Activated naive CD8-positive, alpha-beta T cell treated with anti-CD3 and anti-CD28 coated beads for 36 hours (primary cell): ENCODE data around the gene MACROD2. TPM values are rescaled to one million over a fixed set of nuclear protein-coding genes. Genes with fewer than 3 reads are reported as not detected.
"Not testable (repeated sequence)": the region's sequence is repeated elsewhere in the genome, so short reads cannot be mapped to it uniquely, and the experiment has no call there.

ENCODE experiments used
- DNase-seq: peaks from one replicate; pipeline ENCODE4 v3.0.0; 2021
- H3K27ac Mint-ChIP-seq: one replicate; pipeline ENCODE4 v1.8.0; 2022; ENCODE audit warnings: mild to moderate bottlenecking, moderate library complexity, mixed read lengths
- H3K27me3 Mint-ChIP-seq: one replicate; pipeline ENCODE4 v1.8.0; 2022; ENCODE audit warnings: mild to moderate bottlenecking, mixed read lengths
- H3K36me3 Mint-ChIP-seq: one replicate; pipeline ENCODE4 v1.8.0; 2021; ENCODE audit warnings: mild to moderate bottlenecking, mixed read lengths
- H3K4me1 Mint-ChIP-seq: one replicate; pipeline ENCODE4 v1.8.0; 2021; ENCODE audit warnings: mixed read lengths
- H3K4me3 Mint-ChIP-seq: one replicate; pipeline ENCODE4 v1.8.0; 2022; ENCODE audit warnings: mild to moderate bottlenecking, moderate library complexity, mixed read lengths
- H3K9me3 Mint-ChIP-seq: one replicate; pipeline ENCODE4 v1.8.0; 2022; ENCODE audit warnings: mixed read lengths
- total RNA-seq, 2 experiments: library from RNA; stranded (reverse); gene quantifications; one replicate each; pipeline ENCODE4 v1.2.3, GENCODE V29; 2021

MACROD2 gene
- total RNA-seq, 2 experiments from 2014 or later, result 0.12 to 0.14 TPM

DNA sequence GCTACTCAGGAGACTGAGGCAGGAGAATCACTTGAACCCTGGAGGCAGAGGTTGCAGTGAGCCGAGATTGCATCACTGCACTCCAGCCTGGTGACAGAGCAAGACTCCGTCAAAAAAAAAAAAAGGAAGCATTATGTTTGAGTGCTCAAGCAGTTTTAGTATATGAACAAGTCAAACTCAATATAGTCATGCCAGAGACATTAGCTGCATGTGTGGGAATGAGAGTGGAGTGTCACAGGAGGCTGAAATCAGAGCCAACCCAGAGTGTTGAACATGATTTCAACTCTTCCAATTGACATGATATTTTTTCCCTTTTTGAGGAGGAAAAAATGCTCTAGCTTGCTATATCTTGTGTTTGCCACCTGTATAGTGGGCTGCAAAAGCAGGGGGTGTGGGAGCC lies 931.1 kb downstream of the MACROD2 start:
- not testable (repeated sequence) for DNase-seq, H3K9me3 Mint-ChIP-seq, H3K4me1 Mint-ChIP-seq, H3K27me3 Mint-ChIP-seq, H3K36me3 Mint-ChIP-seq, H3K27ac Mint-ChIP-seq, H3K4me3 Mint-ChIP-seq

DNA sequence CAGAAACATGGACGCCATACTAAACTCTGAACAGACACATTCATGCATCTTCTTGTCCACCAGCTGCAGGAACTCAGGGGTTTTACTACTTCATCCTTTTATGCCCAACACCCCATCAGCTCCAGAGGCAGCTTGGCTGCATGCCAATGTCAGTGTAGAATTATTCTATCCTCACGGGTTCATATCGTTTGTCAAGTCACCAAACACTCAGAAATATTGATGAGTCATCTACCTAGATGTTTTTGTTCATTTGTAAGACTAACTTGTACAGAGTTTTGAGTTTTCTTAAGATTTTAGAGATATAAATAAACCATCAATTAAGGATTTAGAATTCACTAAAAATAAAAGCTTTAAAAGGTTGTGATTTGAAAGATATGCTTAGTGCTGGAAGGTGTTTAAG lies 932.8 kb downstream of the MACROD2 start:
- no peaks in the 10 kb centered on the region for H3K9me3 Mint-ChIP-seq
- no peaks in the 10 kb centered on the region for H3K36me3 Mint-ChIP-seq
- H3K4me3 Mint-ChIP-seq, result no peak overlapping the region
- no peak overlapping the region for H3K27ac Mint-ChIP-seq
- H3K4me1 Mint-ChIP-seq, result no peaks in the 10 kb centered on the region
- H3K27me3 Mint-ChIP-seq, result no peaks in the 10 kb centered on the region
- no peak for DNase-seq

DNA sequence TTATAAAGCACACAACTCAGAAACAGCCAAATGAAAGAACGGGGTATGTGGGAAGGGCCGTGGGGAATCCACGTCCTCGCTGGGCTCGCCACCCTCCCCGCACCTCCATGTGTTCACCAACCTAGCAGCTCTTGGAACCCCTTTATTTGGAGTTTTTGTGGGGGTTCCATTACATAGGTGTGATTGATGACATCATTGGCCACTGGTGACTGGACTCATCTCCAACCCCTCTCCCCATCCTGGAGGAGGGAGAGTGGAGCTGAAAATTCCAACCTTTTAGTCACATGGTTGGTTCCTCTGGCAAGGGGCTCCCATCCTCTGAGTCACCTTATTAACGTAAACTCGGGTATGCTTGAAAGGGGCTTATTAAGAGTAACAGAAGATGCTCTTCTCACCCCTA lies 934.1 kb downstream of the MACROD2 start:
- Mint-ChIP-seq H3K27me3 (no peaks in the 10 kb centered on the region), H3K4me1 (no peaks in the 10 kb centered on the region), H3K36me3 (no peaks in the 10 kb centered on the region), H3K4me3 (no peak overlapping the region), H3K9me3 (no peaks in the 10 kb centered on the region), H3K27ac (no peak overlapping the region)
- no peak for DNase-seq

DNA sequence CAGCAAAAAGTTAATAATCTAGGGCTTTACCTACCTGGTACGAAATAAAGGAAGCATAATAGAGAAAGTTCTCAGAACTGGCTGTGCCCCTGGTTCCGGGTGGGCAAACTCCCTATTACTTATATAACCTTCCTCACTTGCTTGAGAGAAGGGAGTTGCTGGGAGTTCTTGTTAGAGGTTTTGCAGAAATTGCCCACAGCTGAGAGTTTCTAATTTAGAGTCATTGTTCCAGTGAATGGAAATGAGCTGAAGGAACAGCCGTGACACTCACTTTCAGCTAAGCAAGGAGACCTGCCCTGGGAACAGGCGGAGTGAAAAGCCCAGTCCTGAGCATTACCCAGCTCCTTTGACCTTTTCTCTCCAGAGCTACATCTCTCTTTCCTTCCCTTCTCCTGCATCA lies 936.7 kb downstream of the MACROD2 start:
- Mint-ChIP-seq H3K27me3 (no peaks in the 10 kb centered on the region), H3K4me3 (no peak overlapping the region), H3K4me1 (no peaks in the 10 kb centered on the region), H3K9me3 (peaks cover 2% of the 10 kb centered on the region), H3K27ac (no peak overlapping the region), H3K36me3 (no peaks in the 10 kb centered on the region)
- DNase-seq, result no peak

DNA sequence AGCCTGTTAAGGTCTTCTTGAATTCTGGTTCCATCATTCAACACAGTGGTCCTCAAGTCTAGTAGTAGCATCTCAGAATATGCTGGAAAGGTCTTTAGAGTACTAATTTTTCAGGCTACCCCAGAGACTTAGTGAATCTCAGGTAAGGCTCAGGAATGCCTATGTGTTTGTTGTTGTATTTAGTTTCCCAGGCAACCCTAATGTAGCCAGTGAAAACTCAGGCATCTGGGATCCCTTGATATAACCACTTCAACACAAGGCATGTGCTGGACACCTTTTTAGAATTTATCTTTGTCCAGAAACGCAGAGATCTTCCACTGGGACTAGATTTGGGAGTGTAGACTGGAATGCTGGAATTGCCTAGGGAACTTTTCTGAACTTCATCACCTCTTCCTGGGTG lies 940.0 kb downstream of the MACROD2 start:
- no peak overlapping the region for H3K4me3 Mint-ChIP-seq
- H3K9me3 Mint-ChIP-seq, result peaks cover 4% of the 10 kb centered on the region
- H3K27ac Mint-ChIP-seq, result no peak overlapping the region
- no peaks in the 10 kb centered on the region for H3K4me1 Mint-ChIP-seq
- DNase-seq, result no peak
- no peaks in the 10 kb centered on the region for H3K27me3 Mint-ChIP-seq
- no peaks in the 10 kb centered on the region for H3K36me3 Mint-ChIP-seq

DNA sequence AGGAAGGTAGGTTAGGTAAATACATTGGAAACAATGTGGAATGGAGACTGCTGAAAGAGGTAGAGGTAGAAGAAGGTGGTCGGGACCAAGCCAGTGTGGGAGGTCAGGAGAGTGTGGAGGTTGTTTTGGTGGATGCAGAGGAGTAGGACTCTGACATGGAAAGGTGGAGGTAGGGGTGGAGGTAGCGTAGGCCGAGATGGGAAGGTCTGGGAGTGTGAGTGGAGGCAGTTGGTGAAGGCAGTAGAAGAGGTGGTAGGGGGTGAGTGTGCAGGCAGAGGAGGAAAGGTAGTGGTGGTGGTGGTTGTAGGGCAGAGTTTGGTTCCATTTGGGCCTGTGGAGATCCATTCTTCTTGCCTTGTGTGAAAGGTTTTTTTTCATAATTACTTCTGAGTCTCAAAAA lies 941.7 kb downstream of the MACROD2 start:
- no peak overlapping the region for H3K4me3 Mint-ChIP-seq
- peaks cover 16% of the 10 kb centered on the region for H3K9me3 Mint-ChIP-seq
- no peaks in the 10 kb centered on the region for H3K36me3 Mint-ChIP-seq
- no peaks in the 10 kb centered on the region for H3K4me1 Mint-ChIP-seq
- H3K27ac Mint-ChIP-seq, result no peak overlapping the region
- DNase-seq, result no peak
- no peaks in the 10 kb centered on the region for H3K27me3 Mint-ChIP-seq

DNA sequence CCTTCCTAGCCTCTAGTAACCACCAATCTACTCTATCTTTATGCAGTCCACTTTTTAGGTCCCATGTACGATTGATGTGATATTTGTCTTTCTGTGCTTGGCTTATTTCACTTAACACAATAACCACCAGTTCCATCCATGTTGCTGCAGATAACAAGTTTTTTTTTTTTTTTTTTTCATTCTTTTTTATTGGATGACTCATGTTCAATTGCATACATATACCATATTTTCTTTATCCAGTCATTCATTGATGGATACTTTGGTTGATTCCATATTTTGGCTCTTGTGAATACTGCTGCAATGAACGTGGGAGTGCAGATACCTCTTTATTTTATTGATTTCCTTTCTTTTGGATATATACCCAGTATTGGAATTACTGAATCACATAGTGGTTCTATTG lies 942.5 kb downstream of the MACROD2 start:
- H3K4me1 Mint-ChIP-seq, result no peaks in the 10 kb centered on the region
- no peaks in the 10 kb centered on the region for H3K27me3 Mint-ChIP-seq
- peaks cover 16% of the 10 kb centered on the region for H3K9me3 Mint-ChIP-seq
- no peak overlapping the region for H3K4me3 Mint-ChIP-seq
- no peak overlapping the region for H3K27ac Mint-ChIP-seq
- DNase-seq, result no peak
- H3K36me3 Mint-ChIP-seq, result no peaks in the 10 kb centered on the region

DNA sequence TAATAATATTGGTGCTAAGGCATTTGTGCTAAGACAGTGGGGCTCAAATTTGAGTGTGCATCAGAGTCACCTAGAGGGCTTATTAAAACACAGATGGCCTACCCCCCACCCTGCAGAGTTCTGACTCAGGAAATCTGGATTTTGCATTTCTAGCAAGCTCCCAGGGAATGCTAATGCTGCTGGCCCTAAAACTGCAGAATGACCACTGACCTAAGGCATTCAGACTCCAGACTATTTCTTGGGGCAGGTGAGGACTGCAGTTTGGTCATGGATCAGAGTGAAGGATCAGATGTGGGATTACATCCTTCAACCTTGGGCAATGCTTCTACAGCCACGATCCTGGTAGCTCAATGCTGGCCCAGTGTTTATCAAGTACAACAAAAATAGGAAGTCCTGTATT lies 952.2 kb downstream of the MACROD2 start:
- Mint-ChIP-seq H3K27ac (no peak overlapping the region), H3K27me3 (no peaks in the 10 kb centered on the region), H3K9me3 (no peaks in the 10 kb centered on the region), H3K4me3 (no peak overlapping the region), H3K4me1 (no peaks in the 10 kb centered on the region), H3K36me3 (no peaks in the 10 kb centered on the region)
- no peak for DNase-seq

DNA sequence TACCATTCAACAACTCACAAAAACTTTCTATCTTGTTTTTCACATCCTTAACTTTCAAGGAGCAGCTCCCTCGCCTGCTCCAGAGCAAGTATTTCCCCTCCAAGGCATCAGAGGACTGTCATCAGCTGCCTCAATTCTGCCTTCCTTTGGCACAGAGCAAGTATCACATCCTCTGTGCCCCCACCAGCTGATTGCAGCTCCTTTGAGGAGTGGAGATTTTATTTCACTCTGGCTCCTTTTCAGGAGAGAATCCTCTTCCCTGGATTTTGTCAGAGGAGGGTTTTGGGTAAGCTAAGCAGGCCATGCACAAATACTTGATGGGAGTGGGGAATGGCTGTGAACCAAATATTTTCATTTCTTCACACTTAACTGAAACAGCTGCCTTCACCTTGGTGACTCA lies 952.6 kb downstream of the MACROD2 start:
- H3K4me3 Mint-ChIP-seq, result no peak overlapping the region
- H3K36me3 Mint-ChIP-seq, result no peaks in the 10 kb centered on the region
- H3K27ac Mint-ChIP-seq, result no peak overlapping the region
- DNase-seq, result no peak
- no peaks in the 10 kb centered on the region for H3K9me3 Mint-ChIP-seq
- no peaks in the 10 kb centered on the region for H3K4me1 Mint-ChIP-seq
- H3K27me3 Mint-ChIP-seq, result no peaks in the 10 kb centered on the region

DNA sequence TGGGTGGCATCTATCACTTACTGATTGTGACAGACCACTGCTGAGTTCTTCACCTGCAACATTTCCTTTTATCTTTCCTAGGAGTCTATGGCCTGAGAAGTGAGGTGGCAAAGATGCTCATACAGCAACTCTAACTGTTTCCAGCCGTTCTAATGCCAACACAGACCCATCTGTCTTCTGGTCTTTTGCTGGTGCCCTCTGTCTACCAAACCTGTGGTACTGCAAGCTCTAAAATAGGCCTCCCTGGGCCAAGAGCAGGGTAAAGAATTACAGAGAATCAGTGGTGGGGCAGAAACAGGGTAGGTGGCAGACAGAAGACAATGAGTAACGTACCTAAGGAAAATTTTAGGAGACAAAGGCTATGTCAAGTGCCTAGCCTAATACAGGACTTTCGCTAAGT lies 953.1 kb downstream of the MACROD2 start:
- Mint-ChIP-seq H3K27ac (no peak overlapping the region), H3K36me3 (no peaks in the 10 kb centered on the region), H3K4me3 (no peak overlapping the region), H3K27me3 (no peaks in the 10 kb centered on the region), H3K9me3 (no peaks in the 10 kb centered on the region), H3K4me1 (no peaks in the 10 kb centered on the region)
- DNase-seq, result no peak

DNA sequence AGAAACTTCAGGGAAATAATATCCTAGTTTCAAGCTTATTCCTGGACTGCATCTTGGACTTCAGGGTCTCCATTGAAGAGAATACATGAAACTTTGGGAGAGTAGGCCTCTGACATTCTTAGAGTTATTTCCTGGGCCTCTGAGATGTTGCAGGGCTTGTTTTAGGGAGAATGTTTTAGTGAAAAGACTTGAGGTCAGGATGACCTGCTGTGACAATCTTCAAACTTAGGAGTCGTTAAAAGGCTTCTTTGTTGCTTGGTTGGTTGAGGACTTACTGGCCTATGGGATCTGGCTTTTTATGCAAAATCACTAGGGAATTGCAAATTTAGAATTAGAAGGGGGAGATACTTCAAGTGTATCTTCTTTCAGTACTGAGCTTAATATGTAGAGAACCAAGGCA lies 955.3 kb downstream of the MACROD2 start:
- Mint-ChIP-seq H3K27ac (no peak overlapping the region), H3K9me3 (no peaks in the 10 kb centered on the region), H3K27me3 (no peaks in the 10 kb centered on the region), H3K4me3 (no peak overlapping the region), H3K36me3 (no peaks in the 10 kb centered on the region), H3K4me1 (no peaks in the 10 kb centered on the region)
- DNase-seq, result no peak

DNA sequence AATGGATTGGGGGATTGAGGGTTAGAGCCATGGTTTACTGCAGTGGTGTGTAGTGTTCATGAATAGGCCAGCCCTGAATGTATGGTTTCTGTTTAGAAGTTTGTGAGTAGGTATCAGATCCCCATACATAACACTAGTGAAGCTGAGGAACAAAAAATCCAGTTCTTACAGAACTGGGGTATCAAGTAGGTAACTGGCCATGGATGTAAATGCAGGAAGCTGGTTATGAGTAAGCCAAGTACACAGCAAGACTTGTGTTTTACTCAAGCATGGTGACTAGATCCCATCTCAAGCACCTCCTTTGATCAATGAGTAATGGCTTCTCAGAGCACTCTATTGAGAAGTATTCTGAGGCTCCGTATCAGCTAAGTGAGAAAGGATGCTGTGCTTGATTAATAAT lies 955.8 kb downstream of the MACROD2 start:
- no peak for DNase-seq
- H3K4me3 Mint-ChIP-seq, result no peak overlapping the region
- H3K27ac Mint-ChIP-seq, result no peak overlapping the region
- H3K4me1 Mint-ChIP-seq, result no peaks in the 10 kb centered on the region
- no peaks in the 10 kb centered on the region for H3K36me3 Mint-ChIP-seq
- no peaks in the 10 kb centered on the region for H3K9me3 Mint-ChIP-seq
- no peaks in the 10 kb centered on the region for H3K27me3 Mint-ChIP-seq

DNA sequence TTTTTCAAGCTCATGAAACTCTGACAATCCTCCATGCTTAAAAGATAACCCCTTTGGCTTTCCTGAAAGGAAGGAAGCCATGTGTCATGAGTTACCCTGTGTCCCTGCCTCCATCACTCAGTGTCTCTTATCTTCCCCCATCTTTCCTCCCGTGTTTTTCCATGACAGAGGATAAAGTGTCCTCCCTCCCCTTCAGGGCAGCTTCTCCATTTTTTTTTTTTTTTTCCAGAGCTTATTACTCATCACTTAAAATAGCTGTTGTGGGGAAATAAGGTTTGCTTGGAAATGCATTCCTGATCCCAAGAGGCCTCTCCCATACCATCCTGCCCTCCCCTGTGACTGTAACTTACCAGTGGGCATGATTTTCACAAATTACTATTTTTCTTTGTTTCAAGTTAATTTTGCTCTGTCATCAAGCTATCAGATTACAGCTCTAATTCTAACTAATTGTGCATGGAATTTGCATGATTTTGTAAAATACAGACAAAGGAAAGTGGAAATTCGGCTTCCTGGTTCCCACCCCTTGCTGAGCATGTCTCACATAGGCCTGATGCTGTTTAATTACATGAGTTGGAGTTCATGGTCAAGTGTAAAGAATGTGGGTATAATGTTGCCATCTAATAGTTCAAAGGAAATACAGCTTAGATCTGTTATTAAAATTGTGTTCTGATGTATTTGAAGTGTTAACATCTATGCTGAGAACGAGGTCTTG lies 956.5 kb downstream of the MACROD2 start:
- Mint-ChIP-seq H3K27ac (no peak overlapping the region), H3K4me3 (no peak overlapping the region), H3K27me3 (no peaks in the 10 kb centered on the region), H3K36me3 (no peaks in the 10 kb centered on the region), H3K4me1 (no peaks in the 10 kb centered on the region), H3K9me3 (no peaks in the 10 kb centered on the region)
- DNase-seq, result no peak

DNA sequence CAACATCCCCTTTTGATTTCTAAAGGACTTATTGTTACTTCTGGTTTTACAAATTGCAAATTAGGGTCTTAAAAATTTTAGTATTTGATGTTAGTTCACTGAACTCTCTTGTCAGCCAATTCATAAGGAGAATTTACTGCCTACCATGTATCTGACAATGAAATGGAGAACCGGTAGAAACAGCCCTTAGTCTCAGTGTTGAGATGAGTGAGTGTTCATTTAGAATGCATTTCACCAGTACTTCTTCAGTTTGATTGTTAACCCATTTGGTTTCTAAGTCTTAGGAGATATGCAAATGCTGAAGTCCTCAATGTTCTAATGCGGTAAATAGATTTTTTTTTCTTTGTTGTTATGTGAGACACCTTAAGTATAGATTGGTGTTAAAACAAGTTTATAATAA lies 958.4 kb downstream of the MACROD2 start:
- no peaks in the 10 kb centered on the region for H3K36me3 Mint-ChIP-seq
- no peak overlapping the region for H3K27ac Mint-ChIP-seq
- H3K9me3 Mint-ChIP-seq, result no peaks in the 10 kb centered on the region
- no peak overlapping the region for H3K4me3 Mint-ChIP-seq
- no peak for DNase-seq
- no peaks in the 10 kb centered on the region for H3K27me3 Mint-ChIP-seq
- no peaks in the 10 kb centered on the region for H3K4me1 Mint-ChIP-seq

DNA sequence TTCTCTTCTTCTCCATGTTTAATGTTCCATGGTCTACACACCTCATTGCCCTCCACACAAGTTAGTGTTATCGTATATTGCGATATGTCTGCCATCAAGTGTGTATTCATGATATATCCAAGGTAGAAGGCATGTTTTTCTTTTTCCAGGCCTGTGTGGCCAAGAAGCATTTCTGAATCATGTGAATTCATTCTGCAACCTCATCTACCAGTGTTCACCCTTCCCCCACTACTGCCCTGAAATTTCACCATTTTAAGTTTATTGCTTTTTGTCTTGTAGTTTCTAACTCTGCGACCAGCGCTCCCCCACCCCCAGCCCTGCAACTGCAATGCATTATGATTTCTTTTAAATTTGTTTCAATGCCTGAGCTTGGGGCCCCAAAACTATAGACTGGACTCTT lies 960.1 kb downstream of the MACROD2 start:
- H3K4me1 Mint-ChIP-seq, result no peaks in the 10 kb centered on the region
- no peaks in the 10 kb centered on the region for H3K36me3 Mint-ChIP-seq
- H3K27ac Mint-ChIP-seq, result no peak overlapping the region
- no peaks in the 10 kb centered on the region for H3K9me3 Mint-ChIP-seq
- no peak for DNase-seq
- H3K4me3 Mint-ChIP-seq, result no peak overlapping the region
- H3K27me3 Mint-ChIP-seq, result no peaks in the 10 kb centered on the region

DNA sequence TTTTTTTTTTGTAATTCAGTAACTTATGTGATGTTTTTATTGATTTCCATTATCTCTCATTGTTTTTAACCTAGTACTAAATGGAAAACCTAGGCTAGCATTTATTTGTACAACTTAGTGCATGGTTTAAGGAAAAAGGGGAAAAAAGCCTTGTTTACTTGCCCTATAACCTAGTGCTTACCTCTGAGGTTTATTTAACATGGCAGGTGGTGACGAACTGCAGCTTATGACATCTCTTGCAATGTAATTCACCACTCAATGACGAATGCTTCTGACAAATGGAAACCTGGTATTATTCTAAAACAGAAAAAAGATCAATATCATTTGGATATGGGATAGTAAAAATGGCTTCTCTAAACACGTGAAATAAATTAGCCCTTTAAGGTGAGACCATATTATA lies 960.7 kb downstream of the MACROD2 start:
- Mint-ChIP-seq H3K9me3 (no peaks in the 10 kb centered on the region), H3K27me3 (no peaks in the 10 kb centered on the region), H3K27ac (no peak overlapping the region), H3K4me1 (no peaks in the 10 kb centered on the region), H3K36me3 (no peaks in the 10 kb centered on the region), H3K4me3 (no peak overlapping the region)
- no peak for DNase-seq

DNA sequence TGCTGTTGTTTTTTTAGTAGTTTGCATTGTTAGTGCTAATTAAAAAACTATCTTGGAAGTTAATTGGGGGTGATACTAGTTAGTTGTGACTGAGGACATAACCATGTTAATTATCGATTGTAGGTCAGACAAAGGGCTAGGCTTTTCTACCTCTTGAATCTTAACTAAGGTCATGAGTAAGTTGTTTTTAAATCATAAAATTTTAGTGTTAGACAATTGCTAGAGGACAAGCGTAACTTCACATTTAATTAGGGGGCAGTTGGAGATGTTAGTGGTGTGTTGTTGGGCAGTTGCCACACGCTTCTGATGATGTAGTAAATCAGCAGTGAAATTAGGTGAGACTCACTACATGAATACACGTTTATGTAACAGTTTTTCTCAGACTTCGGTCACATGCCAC lies 961.2 kb downstream of the MACROD2 start:
- no peaks in the 10 kb centered on the region for H3K27me3 Mint-ChIP-seq

More for the DNA sequence above, 961.2 kb downstream of the MACROD2 start:
- H3K4me3 Mint-ChIP-seq, result no peak overlapping the region
- no peaks in the 10 kb centered on the region for H3K36me3 Mint-ChIP-seq
- no peaks in the 10 kb centered on the region for H3K4me1 Mint-ChIP-seq
- no peak for DNase-seq
- H3K9me3 Mint-ChIP-seq, result no peaks in the 10 kb centered on the region
- no peak overlapping the region for H3K27ac Mint-ChIP-seq
